Common myeloid progenitor, CD34-positive (primary cell): Measurements from ENCODE around the gene SEC14L1.

ENCODE experiments used
- CTCF ChIA-PET: fragments of 350-600 bp; sonication (Branson Sonifier 250); formaldehyde crosslinking; loops from one replicate; lab custom pipeline; 2021; ENCODE audit warnings: antibody characterized with exemption; lab: Charles Lee
- POLR2A ChIA-PET: fragments of 350-600 bp; sonication (Branson Sonifier 250); formaldehyde crosslinking; loops from one replicate; lab custom pipeline; 2021; ENCODE audit warnings: antibody characterized with exemption; lab: Charles Lee
- DNase-seq, 3 donors: peaks; one replicate each; pipeline versions ENCODE4 v3.0.0 to v3.0.0-alpha.2; 2013
- H3K27ac ChIP-seq, 2 experiments: 1 replicate in 1 of 2; 2 replicates in 1 of 2; pipeline ENCODE4 v1.7.0; 2013; ENCODE audit warnings: inconsistent platforms in 2 of 2, low read length in 2 of 2, mild to moderate bottlenecking in 2 of 2, low read depth in 1 of 2, moderate library complexity in 1 of 2; ENCODE audit not compliant: severe bottlenecking in 2 of 2, insufficient read depth in 1 of 2, poor library complexity in 1 of 2
- H3K27me3 ChIP-seq, 5 experiments: replicated peaks in 2 of 5; 1 replicate in 3 of 5; 2 replicates in 2 of 5; pipeline versions ENCODE4 v1.6.1 to v1.7.0; 2013; ENCODE audit warnings: low read length in 4 of 5, mild to moderate bottlenecking in 2 of 5, moderate library complexity in 2 of 5, inconsistent platforms in 1 of 5; ENCODE audit not compliant: insufficient read depth in 5 of 5, control insufficient read depth in 4 of 5
- H3K36me3 ChIP-seq, 4 experiments: 1 replicate in 2 of 4; 2 replicates in 2 of 4; pipeline versions ENCODE4 v1.6.1 to v1.7.0; 2013; ENCODE audit warnings: low read length in 3 of 4, control low read depth in 1 of 4, mild to moderate bottlenecking in 1 of 4; ENCODE audit not compliant: control insufficient read depth in 4 of 4, insufficient read depth in 4 of 4
- H3K4me1 ChIP-seq, 4 experiments: 1 replicate in 3 of 4; 2 replicates in 1 of 4; pipeline versions ENCODE4 v1.6.1 to v1.7.1; 2013; ENCODE audit warnings: low read length in 3 of 4, mild to moderate bottlenecking in 3 of 4, control low read depth in 1 of 4, inconsistent platforms in 1 of 4, moderate library complexity in 1 of 4; ENCODE audit not compliant: control insufficient read depth in 4 of 4, insufficient read depth in 4 of 4; ENCODE audit errors: control extremely low read depth in 1 of 4
- H3K4me3 ChIP-seq, 7 experiments: 1 replicate in 4 of 7; 2 replicates in 3 of 7; pipeline versions ENCODE4 v1.5.1 to v1.7.0; 2013; ENCODE audit warnings: mild to moderate bottlenecking in 7 of 7, low read length in 6 of 7, moderate library complexity in 6 of 7, inconsistent platforms in 2 of 7, low read depth in 2 of 7, control low read depth in 1 of 7; ENCODE audit not compliant: insufficient read depth in 4 of 7, control insufficient read depth in 1 of 7; ENCODE audit errors: extremely low read depth in 1 of 7
- H3K9me3 ChIP-seq, 5 experiments: 1 replicate in 4 of 5; 2 replicates in 1 of 5; pipeline versions ENCODE4 v1.6.1 to v1.7.1; 2013; ENCODE audit warnings: low read length in 4 of 5, mild to moderate bottlenecking in 2 of 5, inconsistent platforms in 1 of 5, low read depth in 1 of 5, moderate library complexity in 1 of 5; ENCODE audit not compliant: control insufficient read depth in 4 of 5, insufficient read depth in 2 of 5; ENCODE audit errors: control extremely low read depth in 1 of 5
- WGBS: methylation state at CpG from one replicate; pipeline ENCODE4 v1.1.5; 2013; ENCODE audit not compliant: insufficient coverage; 5-methylcytosine and 5-hydroxymethylcytosine counted together

Gene SEC14L1

DNA sequence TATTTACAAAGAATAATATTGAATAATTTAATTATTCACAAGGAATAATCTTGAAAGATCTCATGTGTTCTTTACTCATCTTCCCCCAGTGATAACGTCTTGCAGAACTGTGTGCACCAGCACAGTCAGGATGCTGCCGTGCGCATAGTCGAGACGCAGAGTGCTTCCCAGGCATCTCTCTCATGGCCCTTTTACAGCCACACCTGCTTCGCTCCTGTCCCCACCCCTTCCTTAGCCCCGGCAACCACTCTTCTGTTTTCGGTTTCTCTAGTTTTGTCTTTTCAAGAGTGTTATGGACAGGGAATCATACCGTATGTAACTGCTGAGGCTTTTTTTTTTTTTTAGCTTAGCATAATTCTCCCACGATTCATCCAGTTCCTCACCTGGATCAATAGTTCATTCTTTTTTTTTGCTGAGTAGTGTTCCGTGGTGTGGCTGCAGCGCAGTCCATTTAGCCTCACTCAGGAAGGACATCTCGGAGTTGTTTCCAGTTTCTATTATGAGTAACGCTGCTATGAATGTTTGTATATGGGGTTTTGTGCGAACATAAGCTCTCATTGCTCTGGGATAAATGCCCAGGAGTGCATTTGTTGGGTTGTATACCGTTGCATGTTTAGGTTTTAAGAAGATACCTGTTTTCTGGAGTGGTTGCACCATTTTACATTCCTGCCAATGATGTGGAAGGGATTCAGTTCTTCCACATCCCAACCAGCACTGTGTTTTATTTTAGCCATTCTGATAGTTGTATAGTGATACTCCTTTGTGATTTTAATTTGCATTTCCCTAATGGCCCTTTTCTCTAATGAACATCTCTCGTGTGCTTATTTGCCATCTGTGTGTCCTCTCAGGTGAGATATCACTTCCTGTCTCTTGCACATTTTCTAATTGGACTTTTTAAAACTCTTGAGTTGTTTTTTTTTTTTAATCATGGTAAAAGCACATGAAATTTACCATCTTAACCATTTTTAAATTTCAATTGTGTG, 47.6 kb downstream of the SEC14L1 start:
- ChIA-PET POLR2A (interaction anchor here (0.6 kb wide), 1 partner anchor 61 kb away, joined by 3 read pairs; no protein-coding TSS in a partner anchor), CTCF (interaction anchor here (1.2 kb wide), 1 partner anchor 26 kb away, joined by 3 read pairs; no protein-coding TSS in a partner anchor)
- peaks cover 19 to 58% (median 27%) of the 10 kb centered on the region in 4 experiments for H3K4me1 ChIP-seq
- no peaks in the 10 kb centered on the region for H3K27me3 ChIP-seq
- no peak overlapping the region for H3K27ac ChIP-seq
- DNase-seq, result no peak
- H3K36me3 ChIP-seq, result peaks cover 0 to 22% (median 5%) of the 10 kb centered on the region in 4 experiments
- 89% methylated on average over 12 of the region's 17 CpGs for WGBS
- no peak overlapping the region for H3K4me3 ChIP-seq
- H3K9me3 ChIP-seq, result no peaks in the 10 kb centered on the region

DNA sequence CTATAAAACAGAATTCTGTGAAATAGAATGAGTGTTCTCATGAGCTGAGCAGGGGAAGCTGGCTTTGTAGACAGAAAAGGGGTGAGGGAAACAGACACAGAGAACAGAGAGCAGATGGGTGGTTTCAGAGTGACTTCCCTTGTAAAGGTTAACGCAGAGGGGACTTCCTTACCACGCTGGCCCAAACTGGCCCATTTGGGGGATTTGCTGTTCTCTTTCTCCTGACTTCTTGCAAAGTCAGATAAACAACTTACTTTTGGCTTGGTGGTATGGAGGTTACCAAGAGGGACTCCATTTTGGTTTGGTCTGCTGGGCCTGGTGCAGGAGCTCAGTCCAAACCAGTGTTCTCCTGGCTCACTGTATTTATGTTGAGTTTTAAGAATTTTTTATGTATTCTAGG, 48.4 kb downstream of the SEC14L1 start:
- Histone ChIP-seq H3K4me3 (no peak overlapping the region), H3K9me3 (no peaks in the 10 kb centered on the region), H3K36me3 (peaks cover 4 to 28% (median 11%) of the 10 kb centered on the region in 4 experiments), H3K27ac (no peak overlapping the region), H3K27me3 (no peaks in the 10 kb centered on the region), H3K4me1 (peaks cover 19 to 56% (median 25%) of the 10 kb centered on the region in 4 experiments)
- ChIA-PET POLR2A (no interaction called here), CTCF (interaction anchor here (1.2 kb wide), 1 partner anchor 26 kb away, joined by 3 read pairs; no protein-coding TSS in a partner anchor)
- peak in 2 of 3 donors; percentile 55 to 61 for DNase-seq
- WGBS, result 53% methylated on average over 2 of the region's 2 CpGs

DNA sequence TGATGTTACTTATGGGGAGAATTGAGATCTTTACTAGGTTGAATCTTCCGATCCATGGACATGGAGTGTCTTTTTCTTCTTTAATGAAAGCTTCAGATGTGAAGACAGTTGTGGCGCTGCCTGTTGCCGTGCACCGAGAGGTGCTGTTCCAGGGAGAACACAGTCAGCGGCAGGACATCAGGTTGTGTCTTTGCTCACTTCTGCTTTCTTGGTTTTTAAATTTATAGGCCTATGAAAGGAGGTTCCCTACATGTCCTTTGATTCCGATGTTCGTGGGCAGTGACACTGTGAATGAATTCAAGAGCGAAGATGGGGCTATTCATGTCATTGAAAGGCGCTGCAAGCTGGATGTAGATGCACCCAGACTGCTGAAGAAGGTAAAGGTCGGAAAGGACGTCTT, 49.8 kb downstream of the SEC14L1 start:
- Histone ChIP-seq H3K27me3 (no peaks in the 10 kb centered on the region), H3K4me1 (peaks cover 19 to 48% (median 25%) of the 10 kb centered on the region in 4 experiments), H3K27ac (no peak overlapping the region), H3K4me3 (peak overlapping the region in 1 of 7 experiments; percentile 1), H3K36me3 (peaks cover 4 to 41% (median 21%) of the 10 kb centered on the region in 4 experiments), H3K9me3 (no peaks in the 10 kb centered on the region)
- POLR2A ChIA-PET, result interaction anchor here (0.6 kb wide), 1 partner anchor 647 kb away, joined by 8 read pairs; no protein-coding TSS in a partner anchor
- DNase-seq, result peak in 2 of 3 donors; percentile 68 to 72
- CTCF ChIA-PET, result interaction anchor here (1.1 to 1.3 kb wide), 2 partner anchors 9 to 14 kb away, joined by 3 to 4 read pairs; no protein-coding TSS in a partner anchor
- whole genome bisulfite sequencing, result 49% methylated on average over 11 of the region's 11 CpGs

DNA sequence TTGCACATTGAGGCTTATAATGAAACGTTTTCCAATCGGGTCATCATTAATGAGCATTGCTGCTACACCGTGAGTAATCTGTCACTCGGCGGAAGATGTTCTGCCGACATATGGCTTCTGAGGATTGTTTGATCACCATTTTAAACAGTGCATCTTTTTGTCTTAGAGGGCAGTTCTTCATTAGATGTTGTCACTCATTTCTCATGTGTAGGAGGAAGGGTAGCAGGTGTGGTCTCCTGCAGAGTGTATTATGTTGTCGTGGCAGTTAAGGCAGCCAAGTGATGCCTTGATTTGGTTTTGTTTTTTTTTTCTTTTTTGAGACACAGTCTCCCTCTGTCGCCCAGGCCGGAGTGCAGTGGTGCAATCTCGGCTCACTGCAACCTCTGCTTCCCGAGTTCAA, 50.5 kb downstream of the SEC14L1 start:
- Histone ChIP-seq H3K4me3 (no peak overlapping the region), H3K27me3 (no peaks in the 10 kb centered on the region), H3K9me3 (no peaks in the 10 kb centered on the region), H3K36me3 (peaks cover 7 to 48% (median 27%) of the 10 kb centered on the region in 4 experiments), H3K27ac (no peak overlapping the region), H3K4me1 (peaks cover 13 to 41% (median 22%) of the 10 kb centered on the region in 4 experiments)
- WGBS, result 100% methylated on average over 9 of the region's 11 CpGs
- ChIA-PET CTCF (interaction anchor here (1.1 to 1.3 kb wide), 2 partner anchors 10 to 13 kb away, joined by 3 to 4 read pairs; no protein-coding TSS in a partner anchor), POLR2A (interaction anchor here (0.6 kb wide), 1 partner anchor 648 kb away, joined by 8 read pairs; no protein-coding TSS in a partner anchor)
- DNase-seq, result no peak

DNA sequence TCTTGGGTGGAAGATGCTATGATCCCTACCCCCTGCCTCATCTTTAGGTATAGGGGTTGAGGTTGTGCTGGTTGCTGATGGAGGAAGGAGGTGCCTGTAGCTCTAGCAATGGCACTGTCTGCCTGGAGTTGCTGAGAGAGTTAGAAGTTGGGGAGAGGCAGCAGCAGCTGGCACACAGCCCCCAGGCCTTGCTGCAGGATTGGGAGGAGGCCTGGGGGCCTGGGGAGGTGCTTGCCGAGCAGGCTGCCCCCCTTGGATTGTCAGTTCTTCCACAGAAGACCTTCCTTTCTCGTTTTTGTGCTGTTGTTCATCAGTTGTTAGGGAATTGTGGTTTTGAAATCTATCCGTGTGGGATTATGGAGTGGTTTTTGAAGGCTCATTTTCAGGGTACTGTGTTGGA, 52.9 kb downstream of the SEC14L1 start:
- CTCF ChIA-PET, result interaction anchor here (0.9 to 1.6 kb wide), 2 partner anchors 9 to 11 kb away, joined by 3 to 4 read pairs; no protein-coding TSS in a partner anchor
- Histone ChIP-seq H3K36me3 (peaks cover 20 to 66% (median 39%) of the 10 kb centered on the region in 4 experiments), H3K27ac (no peak overlapping the region), H3K9me3 (no peaks in the 10 kb centered on the region), H3K27me3 (no peaks in the 10 kb centered on the region), H3K4me3 (no peak overlapping the region), H3K4me1 (peaks cover 11 to 22% (median 15%) of the 10 kb centered on the region in 4 experiments)
- POLR2A ChIA-PET, result interaction anchor here (0.7 kb wide), 1 partner anchor 49 kb away, joined by 3 read pairs; no protein-coding TSS in a partner anchor
- WGBS, result no CpG with 5 or more reads among the region's 3 CpGs
- no peak for DNase-seq

DNA sequence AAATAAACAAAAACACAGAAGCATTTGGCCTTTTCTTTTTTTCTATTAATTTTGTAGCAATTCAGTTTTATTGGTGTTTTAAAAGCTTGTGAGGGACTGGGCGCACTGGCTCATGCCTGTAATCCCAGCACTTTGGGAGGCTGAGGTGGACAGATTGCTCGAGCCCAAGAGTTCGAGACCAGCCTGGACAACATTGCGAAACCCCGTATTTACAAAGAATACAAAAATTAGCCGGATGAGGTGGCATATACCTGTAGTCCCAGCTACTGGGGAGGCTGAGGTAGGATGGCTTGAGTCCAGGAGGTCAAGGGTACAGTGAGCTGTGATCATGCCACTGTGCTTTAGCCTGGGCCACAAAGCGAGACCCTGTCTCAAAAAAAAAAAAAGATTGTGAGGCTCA, 53.4 kb downstream of the SEC14L1 start:
- Histone ChIP-seq H3K4me1 (peaks cover 8 to 17% (median 10%) of the 10 kb centered on the region in 4 experiments), H3K36me3 (peaks cover 22 to 68% (median 40%) of the 10 kb centered on the region in 4 experiments), H3K4me3 (no peak overlapping the region), H3K9me3 (no peaks in the 10 kb centered on the region), H3K27me3 (no peaks in the 10 kb centered on the region), H3K27ac (no peak overlapping the region)
- 93% methylated on average over 5 of the region's 7 CpGs for WGBS
- no peak for DNase-seq
- CTCF ChIA-PET, result interaction anchor here (0.9 to 1.6 kb wide), 2 partner anchors 9 to 11 kb away, joined by 3 to 4 read pairs; no protein-coding TSS in a partner anchor
- POLR2A ChIA-PET, result no interaction called here
